GM15510 (cell line): Measurements from ENCODE around the gene RSF1.

ENCODE experiments used
- POLR2A ChIP-seq: IDR thresholded peaks from 3 replicates; pipeline ENCODE4 v1.6.1; 2011; ENCODE audit warnings: borderline replicate concordance; ENCODE audit not compliant: insufficient read length; ENCODE audit errors: extremely low read depth

Gene RSF1

GRCh38 chr11:77729063-77729462, 91.5 kb downstream of the RSF1 start:
- TF ChIP-seq POLR2A: no peak

DNA sequence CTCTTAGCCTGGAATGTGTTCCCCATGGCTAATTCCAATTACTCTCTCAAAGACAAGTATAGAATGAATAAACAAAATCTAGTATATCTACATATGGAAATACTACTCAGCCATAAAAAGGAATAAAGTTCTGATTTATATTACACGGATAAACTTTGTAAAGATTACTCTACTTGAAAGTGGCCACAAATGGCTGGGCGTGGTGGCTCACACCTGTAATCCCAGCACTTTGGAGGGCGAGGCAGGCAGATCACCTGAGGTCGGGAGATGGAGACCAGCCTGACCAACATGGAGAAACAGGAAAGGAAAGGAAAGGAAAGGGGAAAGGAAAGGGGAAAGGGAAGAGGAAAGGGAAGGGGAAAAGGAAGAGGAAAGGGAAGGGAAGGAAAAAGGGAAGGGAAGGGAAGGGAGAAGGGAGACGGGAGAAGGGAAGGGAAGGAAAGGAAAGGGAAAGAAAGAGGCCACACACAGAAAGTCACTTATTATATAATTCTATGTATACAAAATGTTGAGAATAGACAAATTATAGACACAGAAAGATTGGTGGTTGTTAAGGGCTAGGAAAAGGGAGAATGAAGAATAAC, 92.2 kb downstream of the RSF1 start:
- no peak for TF ChIP-seq POLR2A

DNA sequence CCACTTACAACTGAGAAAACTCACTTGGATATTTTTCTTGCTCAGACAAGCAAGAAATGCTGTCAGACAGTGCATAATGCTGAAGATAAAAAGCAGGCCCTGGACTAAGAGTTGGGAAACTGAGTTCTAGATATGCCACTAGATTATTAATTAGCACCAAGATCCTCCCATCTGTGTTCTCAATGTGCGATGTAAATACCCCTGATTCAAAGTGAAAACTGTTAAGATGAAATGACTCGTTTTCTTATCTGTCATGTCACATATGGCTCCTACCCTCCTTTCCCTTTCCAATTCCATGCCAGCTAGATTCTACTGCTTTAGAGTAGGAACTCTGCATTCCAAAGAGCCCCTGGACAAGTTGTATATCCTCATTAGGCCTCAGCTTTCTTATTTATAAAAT, 94.0 kb downstream of the RSF1 start:
- no peak for TF ChIP-seq POLR2A

GRCh38 chr11:77725433-77725832, 95.1 kb downstream of the RSF1 start:
- no peak for TF ChIP-seq POLR2A

DNA sequence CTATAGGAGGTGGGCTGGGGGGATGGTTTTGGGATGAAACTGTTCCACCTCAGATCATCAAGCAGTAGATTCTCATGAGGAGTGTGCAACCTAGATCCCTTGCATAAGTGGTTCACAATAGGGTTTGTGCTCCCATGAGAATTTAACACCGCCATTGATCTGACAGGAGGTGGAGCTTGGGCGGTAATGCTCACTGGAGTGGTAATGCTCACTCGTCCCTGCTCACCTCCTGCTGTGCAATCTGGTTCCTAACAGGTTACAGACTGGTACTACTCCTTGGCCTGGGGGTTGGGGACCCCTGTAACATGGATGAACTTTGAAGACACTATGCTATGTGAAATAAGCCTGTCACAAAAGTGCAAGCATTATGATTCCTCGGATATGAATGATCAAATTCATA, 95.9 kb downstream of the RSF1 start:
- TF ChIP-seq POLR2A: no peak

DNA sequence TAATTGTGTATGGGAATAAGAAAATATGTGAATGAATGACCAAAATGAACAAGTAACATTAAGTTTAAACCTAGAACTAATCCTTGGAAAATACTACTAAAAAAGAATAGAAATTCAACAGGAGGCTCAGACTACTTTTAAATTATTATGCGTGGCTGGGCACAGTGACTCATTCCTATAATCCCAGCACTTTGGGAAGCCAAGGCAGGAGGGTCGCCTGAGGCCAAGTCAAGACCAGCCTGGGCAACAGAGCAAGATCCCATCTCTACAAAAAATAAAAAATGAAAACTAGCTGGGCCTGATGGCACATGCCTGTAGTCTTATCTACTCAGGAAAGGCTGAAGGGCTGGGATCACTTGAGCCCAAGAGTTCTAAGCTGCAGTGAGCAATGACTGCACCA, 97.5 kb downstream of the RSF1 start:
- TF ChIP-seq POLR2A: no peak

GRCh38 chr11:77710358-77710757, 110.2 kb downstream of the RSF1 start:
- no peak for TF ChIP-seq POLR2A

DNA sequence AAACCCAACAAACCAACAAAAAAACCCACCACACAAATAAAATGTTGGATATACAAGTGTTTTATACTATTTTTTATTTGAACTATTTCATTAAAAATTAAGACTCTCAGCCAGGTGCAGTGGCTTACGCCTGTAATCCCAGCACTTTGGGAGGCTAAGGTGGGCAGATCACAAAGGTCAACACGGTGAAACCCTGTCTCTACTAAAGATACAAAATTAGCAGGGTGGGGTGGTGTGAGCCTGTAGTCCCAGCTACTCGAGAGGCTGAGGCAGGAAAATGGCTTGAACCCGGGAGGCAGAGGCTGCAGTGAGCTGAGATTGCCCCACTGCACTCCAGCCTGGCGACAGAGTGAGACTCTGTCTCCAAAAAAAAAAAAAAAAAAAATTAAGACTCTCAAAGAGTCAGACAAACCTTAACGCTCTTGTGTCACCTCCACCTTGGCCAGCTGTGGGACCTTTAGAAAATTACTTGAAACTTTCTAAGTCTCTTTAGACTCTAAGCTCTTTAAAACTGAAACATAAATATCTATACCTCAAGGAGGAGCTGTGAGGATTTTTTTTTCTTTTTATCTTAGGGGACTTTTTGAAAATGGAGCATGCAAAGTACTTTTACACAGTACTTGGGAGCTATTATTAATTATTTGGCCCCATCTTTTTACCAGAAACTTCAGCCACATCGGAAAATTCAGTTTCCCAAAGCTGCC, 114.5 kb downstream of the RSF1 start:
- no peak for TF ChIP-seq POLR2A

DNA sequence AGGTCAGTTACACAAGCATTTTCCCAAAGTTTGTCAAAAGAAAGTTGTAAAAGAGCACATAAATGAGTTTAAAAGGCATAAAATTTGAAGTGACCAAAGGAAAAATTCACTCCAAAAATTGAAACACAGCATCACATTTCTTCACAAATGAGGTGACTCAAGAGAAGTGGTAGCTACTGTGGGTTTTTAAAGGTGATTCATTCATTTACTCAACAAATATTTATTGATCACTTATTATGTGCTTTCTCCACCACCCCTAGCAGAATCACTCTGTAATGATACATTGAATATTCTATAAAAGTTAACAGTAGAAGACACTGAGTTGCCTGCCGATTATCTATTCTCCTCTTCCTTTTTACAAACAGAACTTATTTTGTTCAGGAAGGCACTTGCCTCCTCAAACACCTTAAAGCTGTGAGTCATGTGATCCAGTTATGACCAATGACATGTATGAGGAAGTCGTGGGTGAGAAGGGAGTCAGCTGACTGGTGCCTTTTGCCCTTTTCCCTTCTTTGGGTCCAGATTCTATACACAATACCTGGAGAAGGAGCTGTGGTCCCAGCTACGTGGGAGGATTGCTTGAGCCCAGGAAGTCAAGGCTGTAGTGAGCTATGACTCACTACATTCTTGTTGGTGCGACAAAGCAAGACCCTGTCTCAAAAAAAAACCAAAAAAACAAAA, 115.2 kb downstream of the RSF1 start:
- TF ChIP-seq POLR2A: no peak

DNA sequence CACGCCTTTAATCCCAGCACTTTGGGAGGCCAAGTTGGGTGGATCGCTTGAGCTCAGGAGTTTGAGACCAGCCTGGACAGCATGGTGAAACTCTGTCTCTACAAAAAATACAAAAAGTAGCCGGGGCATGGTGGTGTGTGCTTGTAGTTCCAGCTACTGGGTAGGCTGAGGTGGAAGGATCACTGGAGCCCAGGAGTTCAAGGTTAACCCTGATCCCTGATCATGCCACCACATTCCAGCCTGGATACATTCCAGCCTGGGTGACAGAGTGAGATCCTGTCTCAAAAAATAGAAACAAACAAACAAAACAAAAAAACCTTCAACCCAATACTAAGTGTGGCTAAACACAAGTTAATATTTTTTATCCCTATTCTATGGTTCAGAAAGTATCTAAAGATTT, 116.5 kb downstream of the RSF1 start:
- TF ChIP-seq POLR2A: no peak

GRCh38 chr11:77699425-77699824, 121.1 kb downstream of the RSF1 start:
- no peak for TF ChIP-seq POLR2A

DNA sequence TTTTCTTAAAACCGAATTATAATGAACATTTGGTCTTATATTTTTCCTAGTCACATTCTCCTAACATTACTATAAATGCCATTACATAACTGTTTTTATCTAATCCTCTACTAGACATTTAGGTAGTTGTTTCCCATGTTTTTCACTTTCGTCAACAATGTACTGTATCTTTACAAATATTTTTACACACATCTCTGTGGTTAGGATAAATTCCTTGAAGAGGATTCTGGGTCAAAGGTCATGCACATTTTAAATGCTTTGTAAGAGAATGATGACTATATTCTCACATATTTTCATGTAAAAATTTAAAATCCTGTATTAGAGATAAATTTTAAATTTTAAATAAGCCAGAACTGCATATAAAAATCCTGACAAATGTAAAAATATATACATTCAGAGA, 121.6 kb downstream of the RSF1 start:
- no peak for TF ChIP-seq POLR2A

DNA sequence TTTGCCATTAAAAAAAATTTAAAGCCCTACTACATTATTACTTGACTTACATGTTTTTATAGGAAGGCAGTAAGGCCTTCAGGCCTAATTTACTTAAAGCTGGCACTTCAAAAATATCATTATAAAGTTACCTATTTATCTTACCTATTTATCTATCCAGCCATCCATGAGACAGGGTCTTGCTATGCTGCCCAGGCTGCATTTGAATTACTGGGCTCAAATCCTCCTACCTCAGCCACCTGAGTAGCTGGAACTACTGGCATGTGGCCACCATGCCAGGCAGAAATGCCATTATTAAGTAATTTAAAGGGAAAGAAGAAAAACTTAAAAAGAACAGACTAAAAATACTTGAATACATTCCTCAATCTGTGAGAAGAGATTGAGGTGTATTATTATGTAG, 122.7 kb downstream of the RSF1 start:
- no peak for TF ChIP-seq POLR2A

DNA sequence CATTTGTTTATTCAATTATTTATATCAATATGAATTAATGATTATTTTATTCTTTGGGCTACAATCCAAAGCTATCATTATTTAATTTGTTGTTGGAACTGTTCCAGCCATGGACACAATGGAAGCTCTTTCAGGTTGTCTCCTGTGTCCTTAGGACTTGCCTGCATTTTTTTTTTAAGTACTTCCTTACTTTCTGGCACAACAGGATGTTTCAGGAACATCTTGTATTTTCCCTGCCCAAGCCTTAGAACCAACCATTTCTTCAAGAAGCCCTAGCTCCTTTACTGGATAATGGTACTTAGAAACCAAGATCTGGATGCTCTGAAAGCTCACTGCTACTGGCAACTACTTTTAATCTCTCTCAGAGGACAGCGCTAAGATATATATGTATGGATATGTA, 125.1 kb downstream of the RSF1 start:
- no peak for TF ChIP-seq POLR2A

DNA sequence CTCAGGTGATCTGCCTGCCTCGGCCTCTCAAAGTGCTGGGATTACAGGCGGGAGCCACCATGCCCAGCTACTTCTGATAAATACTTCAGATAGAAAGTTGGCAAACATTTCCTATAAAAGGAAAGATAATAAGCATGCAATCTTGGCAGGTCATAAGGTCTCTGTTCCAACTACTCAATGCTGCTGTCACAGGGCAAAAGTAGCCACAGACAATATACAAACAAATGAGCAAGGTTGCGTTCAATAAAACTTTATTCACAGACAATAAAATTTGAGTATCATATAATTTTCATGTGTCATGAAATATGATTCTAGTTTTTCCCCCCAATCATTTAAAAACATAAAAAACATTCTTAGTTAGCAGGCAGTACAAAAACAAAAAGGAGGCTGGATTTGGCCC, 129.9 kb downstream of the RSF1 start:
- TF ChIP-seq POLR2A: no peak

GRCh38 chr11:77687088-77687487, 133.4 kb downstream of the RSF1 start:
- TF ChIP-seq POLR2A: no peak

DNA sequence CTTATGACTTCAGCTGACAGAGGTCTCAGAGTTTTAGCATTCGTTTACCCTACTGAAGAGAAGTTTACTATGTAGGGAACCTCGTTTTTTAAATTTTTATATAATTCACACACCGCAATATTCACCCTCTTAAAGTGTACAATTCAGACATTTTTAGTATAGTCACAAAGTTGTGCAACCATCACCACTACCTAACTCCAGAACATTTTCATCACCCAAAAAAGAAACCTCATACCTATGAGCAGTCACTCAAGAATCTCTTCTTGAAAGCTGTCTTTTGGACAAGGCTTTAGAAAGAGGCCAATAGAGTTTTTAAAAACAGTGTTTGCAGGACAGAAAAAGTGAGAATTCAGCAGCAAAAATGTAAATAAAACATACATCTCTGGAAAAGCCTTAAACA, 143.4 kb downstream of the RSF1 start:
- no peak for TF ChIP-seq POLR2A

DNA sequence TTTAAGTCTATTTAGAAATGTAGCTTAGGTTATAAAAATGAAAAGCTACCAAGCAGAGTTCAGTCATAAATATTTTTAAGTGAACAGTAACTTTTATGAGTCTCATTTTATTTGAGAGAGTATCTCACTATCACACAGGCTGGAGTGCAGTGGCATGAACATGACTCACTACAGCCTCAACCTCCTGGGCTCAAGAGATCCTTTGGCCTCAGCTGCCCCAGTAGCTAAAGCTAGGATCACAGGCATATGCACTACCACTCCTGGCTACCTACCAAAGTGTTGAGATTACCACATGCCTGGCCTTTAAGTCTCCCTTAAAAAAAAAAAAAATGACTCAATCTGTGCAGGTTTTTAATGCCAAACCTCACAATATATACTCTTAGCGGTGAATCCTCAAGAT, 148.3 kb downstream of the RSF1 start:
- TF ChIP-seq POLR2A: no peak
